Activated CD8-positive, alpha-beta memory T cell treated with anti-CD3 and anti-CD28 coated beads, Interleukin-2, amount 50 U/mL, for 1 hour (primary cell): ENCODE measurements around the gene DIPK1A.
"Not testable (repeated sequence)": the region's sequence is repeated elsewhere in the genome, so short reads cannot be mapped to it uniquely, and the experiment has no call there.

ENCODE experiments used
- DNase-seq: peaks from one replicate; pipeline ENCODE4 v3.0.0-alpha.2; 2020; ENCODE audit errors: extremely low read depth

Gene DIPK1A

GRCh38 chr1:92980732-92981647, 19.7 kb upstream of the DIPK1A start:
- DNase-seq: peak; percentile 36

- no peak for DNase-seq
Observed at GRCh38 chr1:92975551-92976232, 14.4 kb upstream of the DIPK1A start.

- DNase-seq: not testable (repeated sequence)
Observed at GRCh38 chr1:92974112-92974511, 12.8 kb upstream of the DIPK1A start.

GRCh38 chr1:92973203-92973897, 12.1 kb upstream of the DIPK1A start:
- no peak for DNase-seq

GRCh38 chr1:92972409-92973129, 11.3 kb upstream of the DIPK1A start:
- DNase-seq: no peak

GRCh38 chr1:92971932-92972331, 10.7 kb upstream of the DIPK1A start:
- not testable (repeated sequence) for DNase-seq

- DNase-seq: no peak
Observed at GRCh38 chr1:92970990-92971689, 9.9 kb upstream of the DIPK1A start.

GRCh38 chr1:92969517-92969916, 8.3 kb upstream of the DIPK1A start:
- no peak for DNase-seq

- no peak for DNase-seq
Observed at GRCh38 chr1:92968138-92969032, 7.1 kb upstream of the DIPK1A start.

- DNase-seq: no peak
Observed at GRCh38 chr1:92964998-92965397, 3.7 kb upstream of the DIPK1A start.

- DNase-seq: no peak
Observed at GRCh38 chr1:92964316-92964715, 3.1 kb upstream of the DIPK1A start.

- DNase-seq: peak; percentile 55
Observed at GRCh38 chr1:92961896-92962752, 862 bp upstream of the DIPK1A start.

GRCh38 chr1:92960395-92961130, 699 bp downstream of the DIPK1A start:
- DNase-seq: peak; percentile 39

GRCh38 chr1:92958203-92958970, 2.9 kb downstream of the DIPK1A start:
- no peak for DNase-seq

- no peak for DNase-seq
Observed at GRCh38 chr1:92957030-92957734, 4.1 kb downstream of the DIPK1A start.

- DNase-seq: no peak
Observed at GRCh38 chr1:92956254-92957029, 4.8 kb downstream of the DIPK1A start.
